ENCODE results near the gene SPTB.

Gene SPTB

DNA sequence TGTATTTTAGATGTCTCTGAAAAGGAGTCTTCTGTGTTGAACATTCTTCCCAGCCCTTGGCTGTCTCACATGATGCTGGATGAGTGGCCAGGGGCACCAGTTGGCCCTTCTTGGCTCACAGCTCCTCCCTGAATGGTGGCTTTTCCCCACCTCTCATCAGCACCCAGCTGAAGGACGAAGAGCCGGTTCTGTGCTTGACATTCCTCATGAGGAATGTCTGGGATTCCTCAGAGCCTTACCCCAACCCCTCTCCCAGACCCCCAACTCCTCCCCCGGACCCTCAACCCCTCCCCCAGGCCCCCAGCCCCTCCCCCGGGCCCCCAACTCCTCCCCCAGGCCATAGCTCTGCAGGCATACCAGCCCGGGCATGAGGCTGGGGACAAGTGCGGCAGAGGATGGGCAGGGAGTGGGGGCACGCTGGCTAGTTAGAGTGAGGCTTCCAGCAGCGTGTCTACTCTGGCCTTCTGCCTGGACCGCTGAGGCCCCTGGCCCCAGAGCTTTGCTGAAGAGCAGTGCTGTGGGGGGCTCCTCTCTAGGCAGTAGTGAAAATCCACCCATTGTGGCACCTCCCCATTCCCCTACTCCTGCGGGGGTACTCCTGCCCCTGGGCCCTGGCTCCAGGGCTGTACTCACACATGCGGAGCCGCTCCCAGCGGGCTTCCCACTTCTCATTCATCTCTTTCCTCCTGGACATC is 111.2 kb downstream of the SPTB start:
- in situ Hi-C loops (cut with MboI; ENCODE audit: low sequenced_read_pairs) = no loop called here

DNA sequence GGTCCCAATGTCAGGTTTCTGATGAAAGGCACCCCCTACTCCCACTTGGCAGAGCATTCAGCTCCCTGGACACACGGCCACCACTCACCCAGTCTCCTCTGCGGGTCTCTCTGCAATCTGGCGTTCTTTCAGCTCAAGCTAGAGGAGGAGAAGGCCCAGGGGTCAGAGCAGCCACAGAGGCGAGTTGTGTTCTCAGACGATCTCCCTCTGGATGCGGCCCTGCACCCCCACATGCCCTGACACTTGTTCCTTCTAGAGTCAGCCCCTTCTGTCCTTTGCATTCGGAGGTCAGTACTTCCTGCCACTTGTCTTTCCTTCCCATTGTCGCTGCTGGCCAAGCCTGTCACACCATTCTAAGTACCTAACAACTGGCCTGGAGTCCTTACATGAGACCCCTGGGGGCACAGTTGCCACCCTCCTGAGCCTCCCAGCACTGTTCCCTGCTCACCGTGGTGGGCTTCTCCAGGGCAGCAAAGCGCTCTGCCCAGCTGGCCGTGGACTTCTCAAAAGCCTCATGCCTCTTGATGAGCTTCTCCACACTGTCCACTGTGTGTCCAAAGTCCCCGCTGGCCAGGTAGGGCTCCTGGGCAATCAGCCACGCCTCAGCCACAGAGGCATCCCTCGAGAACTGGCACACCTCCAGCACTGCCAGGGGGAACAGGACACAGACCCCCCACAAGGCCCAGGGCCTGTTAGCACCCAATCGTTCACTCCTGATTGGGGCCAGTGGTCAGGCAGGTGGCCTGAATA is 112.3 kb downstream of the SPTB start:
- in situ Hi-C loops (cut with MboI; ENCODE audit: low sequenced_read_pairs) = no loop called here

DNA sequence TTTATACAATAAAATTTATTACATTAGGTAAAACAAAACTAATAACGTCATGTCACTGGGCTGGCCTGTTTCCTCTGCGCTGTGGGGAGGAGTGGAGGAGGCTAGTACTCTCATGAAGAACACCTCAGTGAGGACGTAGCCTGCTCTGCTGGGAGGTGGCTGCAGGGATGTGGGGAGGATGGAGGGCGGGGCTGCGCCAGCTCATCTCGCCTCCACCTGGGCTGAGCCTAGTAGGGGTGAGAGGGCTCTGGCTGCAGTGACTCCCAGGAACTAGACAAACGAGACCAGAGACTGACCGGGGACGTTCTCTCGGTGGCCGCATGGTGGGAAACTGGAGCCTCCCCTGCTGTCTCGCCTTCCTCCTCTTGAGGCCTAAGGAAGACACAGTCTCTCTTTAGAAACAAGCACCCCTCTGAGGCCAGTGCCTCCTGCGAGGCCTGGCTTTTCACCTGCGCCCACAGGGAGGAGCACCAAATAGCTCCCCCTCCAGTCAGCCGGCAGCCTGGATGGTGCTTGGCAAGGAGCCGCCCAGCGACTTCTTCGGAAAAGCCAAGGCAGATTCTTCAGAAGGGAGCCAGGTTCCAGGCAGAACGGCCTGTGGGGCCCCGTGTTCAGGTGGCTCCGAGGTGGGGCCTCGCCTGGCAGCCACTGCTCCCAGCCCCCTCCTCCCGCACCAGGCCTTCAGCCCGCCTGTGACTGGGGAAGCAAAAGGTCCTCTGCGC is 113.1 kb downstream of the SPTB start:
- in situ Hi-C loops (cut with MboI; ENCODE audit: low sequenced_read_pairs) = no loop called here

DNA sequence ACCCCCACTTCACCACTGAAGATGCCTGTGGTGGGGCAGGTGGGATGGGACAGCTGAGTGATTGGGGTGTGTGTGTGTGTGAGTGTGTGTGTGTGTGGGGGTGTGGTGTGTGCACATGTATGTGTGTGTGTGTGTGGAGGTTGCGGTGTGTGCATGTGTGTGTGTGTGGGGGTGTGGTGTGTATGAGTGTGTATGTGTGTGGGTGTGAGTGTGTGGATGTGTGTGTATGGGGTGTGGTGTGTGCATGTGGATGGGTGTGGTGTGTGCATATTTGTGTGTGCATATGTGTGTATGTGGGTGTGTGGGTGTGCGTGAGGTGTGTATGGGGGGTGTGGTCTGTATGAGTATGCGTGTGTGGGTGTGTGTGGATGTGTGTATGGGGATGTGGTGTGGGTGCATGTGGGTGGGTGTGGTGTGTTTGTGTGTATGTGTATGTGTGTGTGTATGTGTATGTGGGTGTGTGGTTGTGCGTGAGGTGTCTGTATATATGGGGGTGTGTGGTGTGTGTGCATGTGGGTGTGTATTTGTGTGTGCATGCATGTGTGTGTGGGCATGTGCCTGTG is 113.9 kb downstream of the SPTB start:
- in situ Hi-C loops (cut with MboI; ENCODE audit: low sequenced_read_pairs) = no loop called here

DNA sequence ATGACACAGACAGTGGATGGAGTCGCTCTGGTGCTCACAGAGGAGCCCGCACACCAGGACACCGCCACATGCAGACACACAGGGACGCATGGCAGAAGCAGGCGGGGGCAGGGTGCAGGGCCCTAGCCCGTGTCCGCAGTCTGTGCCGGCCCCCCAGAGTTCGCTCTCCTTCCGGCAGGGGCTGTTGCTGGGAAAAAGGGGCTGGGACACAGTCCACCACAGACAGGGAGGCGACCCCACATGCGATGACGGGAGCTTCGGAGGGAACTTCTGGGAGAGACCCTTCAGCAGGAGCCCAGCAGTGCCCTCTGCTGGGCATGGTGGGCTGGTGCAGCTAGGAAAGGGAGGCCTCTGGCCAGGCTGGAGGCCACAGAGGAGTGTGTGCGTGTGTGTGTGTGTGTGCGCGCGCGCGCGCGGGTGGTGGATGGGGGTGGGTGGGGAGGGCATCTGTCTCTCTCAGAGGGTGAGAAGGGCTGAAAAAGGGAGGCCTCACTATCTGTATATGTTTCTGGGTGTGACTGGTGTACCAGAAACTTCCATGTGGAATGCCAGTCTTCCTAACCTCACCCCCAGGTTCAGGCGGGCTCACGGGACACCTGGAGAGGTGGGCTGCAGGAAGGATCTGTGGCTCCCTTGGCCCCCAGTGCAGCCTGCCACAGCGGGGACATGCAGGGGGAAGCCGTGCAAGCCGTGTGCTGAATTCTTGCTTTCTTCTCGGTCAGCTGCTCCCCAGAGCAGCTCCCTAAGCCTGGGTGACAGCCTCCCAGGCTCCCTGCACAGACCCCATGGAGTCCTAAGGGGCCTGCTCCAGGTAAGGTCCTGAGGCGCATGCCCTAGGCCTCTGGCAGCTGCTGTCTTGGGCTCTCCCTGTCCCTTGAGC is 114.8 kb downstream of the SPTB start:
- in situ Hi-C loops (cut with MboI; ENCODE audit: low sequenced_read_pairs) = no loop called here

DNA sequence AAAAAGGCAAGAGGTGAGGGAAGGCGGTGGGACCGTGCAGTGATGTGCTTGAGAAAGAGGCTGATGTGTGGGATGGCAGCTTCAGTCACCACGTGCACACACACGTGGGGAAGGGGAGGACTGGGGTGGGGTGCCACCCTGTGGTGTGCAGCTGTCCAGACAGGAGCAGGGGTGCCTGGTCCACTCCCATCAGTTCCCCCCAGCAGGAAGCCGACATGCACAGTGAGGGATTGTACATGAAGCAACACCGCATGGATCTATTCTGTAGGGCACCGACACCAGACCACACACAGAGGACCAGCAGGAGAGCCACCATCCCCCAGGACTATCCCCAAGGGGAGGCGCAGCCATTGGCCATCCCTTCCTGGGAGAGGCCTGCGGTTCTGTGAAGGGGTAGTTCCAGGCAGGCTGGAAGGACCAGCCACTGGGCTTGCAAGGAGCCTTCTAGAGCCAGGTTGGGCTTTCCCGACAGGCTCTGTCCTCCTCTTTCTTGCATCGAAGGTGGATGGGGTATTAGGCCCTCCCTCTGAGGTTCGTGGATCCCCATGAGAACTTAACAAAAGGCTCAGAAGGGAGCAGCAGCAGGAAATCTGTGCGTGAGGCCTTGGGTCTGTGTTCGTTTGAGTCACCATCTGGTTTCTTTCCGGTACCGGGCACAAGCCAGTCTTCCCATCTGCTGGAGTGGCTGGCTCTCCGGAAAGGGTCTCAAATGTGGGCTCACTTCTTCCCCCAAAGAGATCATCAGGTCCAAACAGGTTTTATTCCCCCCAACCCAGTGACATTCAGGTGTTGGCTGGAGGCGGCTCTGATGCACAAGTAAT is 115.7 kb downstream of the SPTB start:
- in situ Hi-C loops (cut with MboI; ENCODE audit: low sequenced_read_pairs) = no loop called here

DNA sequence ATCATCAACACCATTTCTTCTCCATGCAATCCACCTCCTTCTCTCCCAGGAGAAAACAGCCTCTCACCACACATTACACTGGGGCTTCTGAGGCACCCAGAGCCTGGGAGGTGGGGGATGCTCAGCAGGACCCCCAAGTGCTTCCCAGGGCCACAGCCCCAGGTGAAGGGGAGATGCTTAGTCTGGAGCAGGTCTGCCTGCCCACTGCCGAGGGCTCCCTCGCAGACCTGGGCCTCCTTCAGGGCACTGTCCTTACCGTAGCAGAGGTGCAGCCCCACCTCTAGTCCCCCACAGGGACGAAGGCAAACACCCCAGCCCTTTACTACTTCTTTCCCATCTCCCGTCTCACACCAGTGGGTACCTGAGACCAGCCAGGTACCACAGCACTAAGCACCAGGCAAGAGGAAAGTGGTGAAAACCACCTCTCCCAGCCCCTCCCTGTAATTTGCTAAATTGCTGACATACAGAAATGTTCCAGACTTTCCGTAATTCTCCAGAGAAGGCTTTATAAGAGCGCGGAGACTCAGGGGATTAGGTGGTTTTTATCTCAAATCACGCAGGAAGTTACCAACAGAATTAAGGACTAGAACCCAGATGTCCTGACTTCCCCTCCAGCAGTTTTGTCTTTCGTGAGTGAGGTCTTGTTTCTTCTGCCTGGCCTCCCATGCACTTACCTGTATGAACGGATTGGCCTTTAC is 116.5 kb downstream of the SPTB start:
- in situ Hi-C loops (cut with MboI; ENCODE audit: low sequenced_read_pairs) = no loop called here

DNA sequence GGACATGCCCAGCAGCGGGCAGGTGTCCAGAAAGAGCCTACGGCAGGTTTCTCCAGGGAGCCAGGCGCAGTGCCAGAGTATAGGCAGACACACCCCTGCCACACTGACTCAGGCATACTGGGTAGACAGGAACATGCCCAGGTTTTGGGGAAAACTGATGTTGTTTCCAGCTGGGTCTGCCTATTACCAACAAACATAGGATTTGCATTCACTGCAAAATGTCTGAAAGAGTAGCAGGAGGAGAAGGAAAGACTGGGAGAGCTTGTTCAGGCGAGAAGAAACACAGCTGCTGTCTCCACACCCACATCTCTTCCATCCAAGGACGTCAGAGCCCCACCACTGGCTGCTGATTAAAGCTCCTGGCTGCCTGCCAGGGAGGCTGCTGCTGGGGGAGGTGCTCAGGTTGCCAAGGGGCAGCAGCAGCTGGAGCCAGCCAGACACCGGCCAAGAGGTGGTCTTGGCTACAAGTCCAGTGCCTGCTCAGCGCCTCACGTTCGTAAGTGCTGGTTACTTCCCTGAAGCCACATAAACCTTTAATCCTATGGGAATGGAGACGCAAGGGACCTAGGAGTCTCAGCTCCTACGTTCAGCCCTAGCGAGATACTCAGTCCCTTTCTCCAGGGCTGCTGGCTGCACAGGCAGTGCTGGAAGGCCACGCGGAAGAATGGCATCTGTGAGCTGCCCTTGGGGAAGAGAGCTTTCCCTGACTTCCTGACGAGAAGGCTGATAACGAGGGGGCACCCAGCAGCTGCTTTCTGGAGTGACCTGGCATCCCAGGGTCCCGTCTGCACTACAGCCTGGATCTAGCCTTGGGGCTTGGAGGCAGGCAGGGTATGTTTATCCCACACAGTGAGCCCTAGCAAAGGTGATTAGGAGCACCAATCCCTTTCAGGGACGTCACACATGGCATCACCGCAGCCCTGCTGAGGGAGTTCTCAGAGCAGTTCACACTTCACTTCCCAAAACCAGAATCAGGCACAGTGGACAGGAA is 117.4 kb downstream of the SPTB start:
- in situ Hi-C loops (cut with MboI; ENCODE audit: low sequenced_read_pairs) = no loop called here

DNA sequence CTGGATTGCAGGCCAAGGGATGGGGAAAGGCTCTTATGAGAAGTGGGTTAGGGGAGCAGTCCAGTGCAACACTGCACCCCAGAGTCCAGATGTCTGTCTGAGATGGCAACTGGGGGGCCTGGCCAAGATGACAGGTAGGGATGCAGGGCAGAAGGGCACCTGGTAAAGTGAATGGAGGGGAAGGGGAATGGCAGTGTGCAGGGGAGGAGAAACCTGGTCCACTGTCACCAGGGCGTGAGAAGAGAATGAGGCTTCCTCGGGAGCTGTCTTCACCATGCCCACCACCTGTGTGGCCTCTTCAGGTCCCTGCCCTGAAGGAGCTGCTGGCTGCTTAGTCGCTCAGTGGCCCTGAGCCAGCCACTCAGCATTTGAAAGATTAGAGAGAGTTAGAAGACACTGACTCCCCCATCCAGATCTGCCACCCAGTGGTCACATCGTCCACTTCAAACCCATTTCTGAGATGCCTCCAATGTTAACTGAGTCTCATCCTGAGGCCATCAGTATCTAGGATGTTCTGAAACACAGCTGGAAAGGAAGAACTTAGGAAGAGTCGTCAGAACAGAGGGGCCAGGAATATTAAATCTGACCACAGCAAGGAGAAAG is 118.2 kb downstream of the SPTB start:
- in situ Hi-C loops (cut with MboI; ENCODE audit: low sequenced_read_pairs) = no loop called here

DNA sequence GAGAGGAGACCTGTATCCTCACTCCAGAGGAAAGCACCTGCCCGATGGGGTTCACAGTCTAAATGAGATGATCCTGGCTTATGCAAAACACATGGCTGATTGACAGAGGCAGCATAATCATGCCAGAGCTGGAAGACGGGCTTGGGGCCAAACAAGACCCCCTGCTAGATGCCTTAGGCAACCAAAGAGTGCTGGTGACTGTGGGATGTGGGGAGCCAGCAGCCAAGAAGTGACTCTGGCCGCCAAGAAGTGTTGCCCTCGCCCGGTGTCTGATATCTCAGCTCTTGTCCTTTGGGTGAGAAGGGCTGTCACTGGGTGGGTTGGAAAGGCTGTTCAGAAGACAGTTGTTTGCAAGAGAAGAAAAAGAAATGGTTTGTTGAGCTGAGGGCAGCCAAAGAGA is 118.8 kb downstream of the SPTB start:
- in situ Hi-C loops (cut with MboI; ENCODE audit: low sequenced_read_pairs) = no loop called here

DNA sequence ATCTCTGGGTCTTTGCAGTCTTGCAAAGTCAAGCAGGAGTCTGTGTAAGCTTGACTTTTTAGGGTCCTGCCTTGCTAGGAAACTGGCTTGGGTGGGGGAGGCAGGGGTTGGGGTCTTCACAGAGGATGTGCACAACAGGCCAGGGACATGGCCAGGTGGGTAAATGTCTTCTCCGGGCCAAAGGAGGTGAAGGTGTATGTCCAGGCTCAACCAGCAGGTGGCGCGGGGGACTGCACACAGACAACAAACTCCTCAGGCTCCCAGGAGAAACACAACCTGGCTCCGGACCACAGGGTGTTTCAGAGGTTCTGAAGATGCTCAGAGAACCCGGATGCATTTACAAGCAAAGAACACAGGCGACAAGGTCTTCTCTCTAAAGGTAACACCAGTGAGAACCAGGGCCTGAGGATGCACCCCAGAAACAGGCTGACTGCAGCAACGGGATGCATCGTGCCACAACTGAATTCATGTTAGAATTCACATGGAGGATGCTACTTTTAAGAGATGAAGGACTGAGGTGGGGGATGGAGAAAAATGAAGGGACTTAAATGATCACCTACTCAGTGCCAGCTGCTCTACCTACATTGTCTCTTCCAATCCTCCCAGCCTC is 119.5 kb downstream of the SPTB start:
- in situ Hi-C loops (cut with MboI; ENCODE audit: low sequenced_read_pairs) = no loop called here

DNA sequence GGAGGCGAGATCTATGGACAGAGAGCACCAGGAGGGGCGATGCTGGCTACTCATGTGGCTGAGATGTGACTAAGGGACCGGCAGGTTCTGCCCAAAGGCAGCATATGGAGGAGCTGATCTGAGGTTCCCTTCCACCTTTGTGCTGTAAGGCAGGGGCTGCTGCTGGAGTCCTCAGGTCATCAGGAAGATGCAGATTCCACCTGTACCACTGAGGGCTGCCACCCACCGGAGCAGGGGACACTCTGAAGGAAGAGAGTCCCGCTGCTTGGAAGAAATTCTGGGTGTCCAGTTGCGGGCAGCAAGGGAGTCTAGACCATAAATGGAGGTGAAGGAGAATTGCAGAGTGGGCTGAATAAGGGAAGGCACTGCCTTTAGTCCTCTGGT is 120.2 kb downstream of the SPTB start:
- in situ Hi-C loops (cut with MboI; ENCODE audit: low sequenced_read_pairs) = no loop called here

DNA sequence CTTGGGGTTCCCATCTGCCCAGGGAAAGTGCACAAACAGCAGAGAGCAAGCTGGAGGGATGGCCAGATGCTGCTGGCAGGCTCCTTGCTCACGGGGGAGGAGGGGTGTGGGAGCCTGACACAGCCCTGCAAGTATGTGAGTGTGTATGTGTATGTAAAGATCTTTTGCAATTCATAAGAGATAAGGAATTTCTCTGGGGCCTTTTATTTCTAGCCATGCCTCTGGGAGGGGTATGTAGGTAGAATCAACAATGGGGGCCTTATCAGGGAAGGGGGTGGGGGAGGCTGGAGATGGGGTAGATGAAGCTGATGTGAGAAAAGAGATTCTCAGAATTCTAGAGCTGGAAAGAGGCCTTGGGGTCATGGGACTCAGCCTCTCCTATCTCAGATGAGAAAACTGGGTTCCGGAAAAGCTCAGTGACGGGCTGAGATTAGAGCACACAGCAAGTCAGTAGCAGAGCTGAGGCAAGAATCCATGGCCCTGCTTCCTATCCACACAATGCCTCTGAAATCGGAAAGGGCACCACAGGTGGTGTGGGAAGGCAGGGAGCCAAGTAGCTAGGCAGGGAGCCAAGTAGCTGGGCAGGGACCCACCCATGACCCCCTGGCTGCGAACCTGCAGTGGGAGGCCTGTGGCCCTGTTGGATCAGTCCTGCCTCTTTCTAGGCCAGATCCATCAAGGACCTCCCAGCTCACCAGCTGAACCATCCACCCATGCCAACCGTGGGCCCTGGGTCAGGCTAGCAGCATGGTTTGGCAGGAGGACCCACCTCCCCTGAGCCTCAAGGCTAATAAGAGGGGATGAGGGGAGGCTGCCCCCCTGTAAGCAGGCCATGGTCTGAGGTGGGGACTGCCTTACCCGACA is 120.8 kb downstream of the SPTB start:
- in situ Hi-C loops (cut with MboI; ENCODE audit: low sequenced_read_pairs) = no loop called here

DNA sequence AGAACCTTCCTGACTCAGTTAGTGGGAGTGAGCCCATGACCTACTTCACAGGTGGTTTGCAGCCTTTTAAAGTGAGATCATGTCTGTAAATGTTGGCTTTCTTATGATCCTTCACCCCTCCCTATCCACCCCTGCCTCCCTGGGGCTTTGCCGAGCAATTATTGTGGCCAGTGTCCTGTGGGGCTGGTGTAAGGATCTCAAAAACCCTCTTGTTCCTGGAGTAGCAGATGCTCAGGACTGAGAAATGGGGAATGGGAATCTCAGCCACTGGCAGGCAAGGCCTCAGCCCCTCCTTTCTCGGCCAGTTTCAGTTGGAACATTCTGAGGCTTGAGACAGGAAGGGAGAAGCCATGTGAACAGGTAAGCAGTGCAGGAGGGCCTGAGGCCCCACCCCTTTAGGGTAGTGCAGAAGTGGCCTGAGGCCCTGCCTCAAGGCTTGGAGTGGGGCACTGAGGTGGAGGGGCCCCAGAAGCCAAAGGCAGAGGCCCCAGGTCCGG is 121.6 kb downstream of the SPTB start:
- in situ Hi-C loops (cut with MboI; ENCODE audit: low sequenced_read_pairs) = no loop called here

DNA sequence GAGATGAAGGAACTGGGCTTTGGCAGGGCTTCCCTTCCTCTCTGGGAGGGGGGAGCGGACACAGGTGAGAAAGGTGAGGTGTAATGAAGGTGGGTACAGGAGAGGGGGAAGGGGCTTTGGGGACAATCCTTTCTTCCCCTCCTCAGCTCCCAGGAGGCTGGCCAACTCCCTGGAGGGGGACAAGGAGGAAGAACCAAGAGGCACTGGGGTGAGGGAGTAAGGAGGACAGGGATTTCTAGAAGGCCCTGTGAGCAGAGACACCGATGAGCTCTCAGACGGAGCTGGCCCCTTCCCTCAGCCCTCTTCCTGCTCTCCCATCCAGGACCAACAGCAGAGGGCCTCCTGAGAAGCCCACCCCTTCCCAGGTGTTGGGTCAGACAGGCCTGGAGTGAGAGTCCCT is 122.1 kb downstream of the SPTB start:
- in situ Hi-C loops (cut with MboI; ENCODE audit: low sequenced_read_pairs) = no loop called here

DNA sequence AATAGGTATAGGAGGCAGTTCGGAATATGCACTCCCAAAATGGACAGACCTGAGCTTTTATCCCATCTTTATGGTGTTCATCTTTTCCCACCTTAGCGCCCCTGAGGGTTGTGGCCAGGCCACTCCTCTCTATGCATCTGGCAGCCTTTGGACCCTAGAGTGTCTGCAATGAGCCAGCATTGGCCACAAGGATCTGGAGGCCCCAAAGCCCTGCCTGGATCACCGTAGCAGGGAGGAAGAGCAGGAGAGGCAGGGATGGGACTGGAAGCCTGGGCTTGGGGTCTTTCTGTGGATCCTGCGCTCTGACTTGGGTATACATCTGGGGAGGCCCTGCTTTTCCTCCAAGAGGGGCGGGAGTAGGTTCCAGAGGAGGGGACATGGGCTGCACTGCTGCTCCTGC is 123.0 kb downstream of the SPTB start:
- in situ Hi-C loops (cut with MboI; ENCODE audit: low sequenced_read_pairs) = no loop called here
